HFF-Myc (cell line): ENCODE data around the gene CREB3L2.

Source experiments
- DNase-seq: peaks from one replicate; pipeline ENCODE4 v3.0.0-alpha.2; 2011; ENCODE audit warnings: low read depth; ENCODE audit errors: extremely low read depth
- H3K4me3 ChIP-seq: replicated peaks from 2 replicates; pipeline ENCODE4 v1.5.1; 2011; ENCODE audit warnings: low read depth, mild to moderate bottlenecking, control low read depth, low read length
- TF ChIP-seq, protein P1 (sequence below): IDR thresholded peaks from 2 replicates; pipeline ENCODE4 v1.5.1; 2012; ENCODE audit warnings: mild to moderate bottlenecking, low read depth, low read length, control low read depth; ENCODE audit errors: missing control alignments

CREB3L2 gene

DNA sequence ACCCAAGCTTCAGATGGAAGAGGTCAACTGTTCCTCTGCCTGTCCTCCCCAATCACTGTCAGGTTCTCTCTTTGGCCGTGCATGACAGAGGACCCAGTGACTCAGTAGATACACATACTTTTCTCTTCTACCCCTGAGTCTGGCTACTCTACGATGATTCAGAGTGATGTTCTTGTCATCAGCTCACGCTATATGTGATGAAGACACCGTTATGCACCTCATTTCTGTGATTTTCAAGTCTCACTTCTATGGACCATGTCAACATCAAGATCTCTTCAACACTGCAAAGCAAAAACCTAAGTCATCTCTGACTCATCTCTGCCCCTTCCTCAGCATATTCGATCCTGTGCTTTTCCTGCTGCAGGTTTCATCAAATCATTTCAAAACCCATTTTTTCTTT, 78.5 kb downstream of the CREB3L2 start:
- TF ChIP-seq, protein P1, sequence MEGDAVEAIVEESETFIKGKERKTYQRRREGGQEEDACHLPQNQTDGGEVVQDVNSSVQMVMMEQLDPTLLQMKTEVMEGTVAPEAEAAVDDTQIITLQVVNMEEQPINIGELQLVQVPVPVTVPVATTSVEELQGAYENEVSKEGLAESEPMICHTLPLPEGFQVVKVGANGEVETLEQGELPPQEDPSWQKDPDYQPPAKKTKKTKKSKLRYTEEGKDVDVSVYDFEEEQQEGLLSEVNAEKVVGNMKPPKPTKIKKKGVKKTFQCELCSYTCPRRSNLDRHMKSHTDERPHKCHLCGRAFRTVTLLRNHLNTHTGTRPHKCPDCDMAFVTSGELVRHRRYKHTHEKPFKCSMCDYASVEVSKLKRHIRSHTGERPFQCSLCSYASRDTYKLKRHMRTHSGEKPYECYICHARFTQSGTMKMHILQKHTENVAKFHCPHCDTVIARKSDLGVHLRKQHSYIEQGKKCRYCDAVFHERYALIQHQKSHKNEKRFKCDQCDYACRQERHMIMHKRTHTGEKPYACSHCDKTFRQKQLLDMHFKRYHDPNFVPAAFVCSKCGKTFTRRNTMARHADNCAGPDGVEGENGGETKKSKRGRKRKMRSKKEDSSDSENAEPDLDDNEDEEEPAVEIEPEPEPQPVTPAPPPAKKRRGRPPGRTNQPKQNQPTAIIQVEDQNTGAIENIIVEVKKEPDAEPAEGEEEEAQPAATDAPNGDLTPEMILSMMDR = no peak
- H3K4me3 ChIP-seq = no peak overlapping the region
- DNase-seq = no peak

DNA sequence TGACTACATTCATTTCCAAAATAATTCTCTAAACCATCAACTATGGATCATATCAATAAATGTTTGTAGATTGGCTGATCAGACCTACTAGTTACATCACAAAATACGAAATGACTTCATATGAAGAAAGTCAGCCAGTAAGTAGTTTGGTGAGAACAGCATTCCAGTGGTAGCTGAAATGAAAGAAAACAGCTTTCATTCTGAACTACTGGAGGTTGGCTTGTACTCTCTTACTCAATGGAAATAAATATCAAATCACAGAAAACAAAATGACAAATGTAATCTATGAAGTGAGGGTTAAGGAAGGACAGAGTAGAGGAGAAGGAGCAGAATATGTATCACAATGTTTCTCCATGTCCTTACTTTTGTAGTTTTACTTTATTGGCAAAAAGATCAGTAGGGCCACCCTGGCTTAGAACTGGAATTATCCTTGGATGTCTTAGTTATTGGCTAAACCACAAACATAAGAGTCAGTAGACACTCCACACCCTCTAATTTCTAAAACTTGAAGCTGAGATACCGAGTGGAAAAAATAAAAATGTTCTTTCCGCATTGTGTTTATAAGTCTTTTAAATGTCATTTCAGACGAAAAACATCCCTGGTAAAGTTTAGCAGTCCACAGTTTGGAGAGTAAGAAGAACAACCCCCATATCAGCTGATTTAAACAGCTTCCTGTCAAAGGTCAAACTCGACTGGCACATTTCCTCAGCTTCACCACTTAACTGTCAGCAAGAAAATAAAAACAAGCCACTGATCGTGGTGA, 81.1 kb downstream of the CREB3L2 start:
- no peak for DNase-seq
- no peak overlapping the region for H3K4me3 ChIP-seq
- TF ChIP-seq, protein P1 = no peak

DNA sequence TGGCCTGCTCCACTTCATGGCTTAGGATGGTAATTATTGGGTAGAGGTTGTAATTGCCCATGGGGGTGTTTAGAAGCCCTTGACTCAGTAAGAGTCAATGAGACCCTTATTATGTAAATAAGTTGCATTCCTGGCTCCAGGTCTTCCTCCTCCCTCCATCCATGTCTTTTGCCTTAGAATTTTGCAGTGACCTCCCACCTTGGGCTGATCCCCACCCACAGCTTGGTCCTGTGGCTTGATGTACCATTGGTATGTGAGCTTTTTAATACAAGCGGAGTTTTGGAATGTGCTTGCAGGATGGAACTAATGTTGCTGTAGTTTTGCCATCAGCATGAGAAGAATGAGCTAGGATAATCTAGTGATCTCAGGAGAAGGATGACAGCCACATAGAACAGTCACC, 81.9 kb downstream of the CREB3L2 start:
- no peak for DNase-seq
- TF ChIP-seq, protein P1 = no peak
- no peak overlapping the region for H3K4me3 ChIP-seq

DNA sequence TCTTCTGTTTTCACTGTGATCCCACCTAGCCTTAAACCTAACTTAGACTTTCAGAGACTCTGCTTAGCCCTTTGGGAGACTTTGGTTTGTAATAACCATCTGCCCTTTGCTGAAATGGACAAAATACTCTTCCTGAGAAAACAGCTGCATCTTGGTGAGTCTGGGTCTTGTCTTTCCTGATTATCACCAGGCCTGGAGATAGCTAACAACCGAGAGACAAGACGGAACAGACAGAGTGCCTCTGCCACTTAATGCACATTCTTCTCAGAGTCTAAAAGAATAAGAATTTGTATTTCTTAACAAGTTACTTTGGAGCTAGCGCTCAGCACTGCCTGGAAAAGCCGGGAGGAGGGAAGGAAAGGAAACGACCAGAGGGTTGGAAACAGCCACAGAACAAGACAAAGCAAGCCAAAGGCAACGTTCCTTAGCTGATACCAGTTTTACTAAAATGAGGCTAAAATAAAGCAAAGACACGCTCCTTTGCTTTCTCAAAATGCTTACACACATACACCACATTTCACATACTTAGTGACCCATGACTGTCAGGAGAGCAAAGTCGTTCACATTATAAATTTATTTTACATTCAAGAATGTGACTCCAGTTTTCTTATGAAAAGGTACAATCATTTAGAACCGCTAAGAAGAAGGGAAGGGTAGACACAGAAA, 84.8 kb downstream of the CREB3L2 start:
- no peak overlapping the region for H3K4me3 ChIP-seq
- no peak for DNase-seq
- TF ChIP-seq, protein P1 = no peak

DNA sequence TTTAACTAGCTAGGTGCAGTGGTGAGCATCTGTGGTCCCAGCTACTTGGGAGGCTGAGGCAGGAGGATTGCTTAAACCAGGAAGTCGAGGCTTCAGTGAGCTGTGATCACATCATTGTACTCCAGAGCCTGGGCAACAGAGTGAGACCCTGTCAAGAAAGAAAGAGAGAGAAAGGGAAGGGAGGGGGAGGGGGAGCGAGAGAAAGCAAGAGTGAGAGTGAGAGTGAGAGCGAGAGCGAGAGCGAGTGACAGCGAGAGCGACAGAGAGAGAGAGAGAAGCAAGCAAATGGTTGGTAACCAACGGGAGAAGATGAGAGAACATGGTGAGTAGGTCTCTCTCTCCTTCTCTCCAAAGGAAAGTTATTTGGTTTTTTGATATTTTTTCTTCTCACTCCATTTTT, 85.3 kb downstream of the CREB3L2 start:
- H3K4me3 ChIP-seq = no peak overlapping the region
- DNase-seq = no peak
- TF ChIP-seq, protein P1 = no peak

DNA sequence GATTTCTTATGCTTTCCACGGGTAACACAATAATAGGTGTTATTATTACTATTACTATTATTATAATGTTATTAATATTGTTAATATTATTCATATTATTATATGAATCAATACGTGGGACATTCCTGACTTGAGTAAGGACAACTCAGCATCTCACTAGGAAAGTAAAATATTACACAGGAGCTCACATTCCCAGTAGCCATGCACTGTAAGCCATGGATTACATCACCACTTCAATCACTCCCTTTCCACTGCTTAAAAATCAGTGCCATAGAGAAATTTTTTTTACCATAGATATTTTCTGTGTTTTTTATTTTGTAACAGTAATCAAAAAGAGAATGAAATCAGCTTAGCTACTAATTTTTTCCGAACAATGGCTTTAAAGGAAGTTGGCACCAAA, 86.6 kb downstream of the CREB3L2 start:
- DNase-seq = no peak
- H3K4me3 ChIP-seq = no peak overlapping the region
- TF ChIP-seq, protein P1 = no peak
